GM18499 (cell line): ENCODE measurements around the gene LY6G6C.
"Not testable (repeated sequence)": the region's sequence is repeated elsewhere in the genome, so short reads cannot be mapped to it uniquely, and the experiment has no call there.

Experiments
- ATAC-seq: cut with Tn5 transposase; IDR thresholded peaks from one replicate; pipeline ENCODE4 v1.9.1; 2021; ENCODE audit warnings: moderate number of reproducible peaks; ENCODE audit not compliant: insufficient read depth, unreplicated experiment

The LY6G6C gene

DNA sequence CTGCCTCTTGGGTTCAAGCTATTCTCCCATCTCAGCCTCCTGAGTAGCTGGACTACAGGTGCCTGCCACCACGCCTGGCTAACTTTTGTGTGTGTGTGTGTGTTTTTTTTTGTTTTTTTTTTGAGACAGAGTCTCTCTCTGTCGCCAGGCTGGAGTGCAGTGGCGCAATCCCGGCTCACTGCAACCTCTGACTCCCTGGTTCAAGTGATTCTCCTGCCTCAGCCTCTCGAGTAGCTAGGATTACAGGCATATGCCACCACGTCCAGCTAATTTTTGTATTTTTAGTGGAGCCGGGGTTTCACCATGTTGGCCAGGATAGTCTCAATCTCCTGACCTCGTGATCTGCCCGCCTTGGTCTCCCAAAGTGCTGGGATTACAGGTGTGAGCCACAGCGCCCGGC lies 12.4 kb downstream of the LY6G6C start:
- ATAC-seq, result not testable (repeated sequence)

DNA sequence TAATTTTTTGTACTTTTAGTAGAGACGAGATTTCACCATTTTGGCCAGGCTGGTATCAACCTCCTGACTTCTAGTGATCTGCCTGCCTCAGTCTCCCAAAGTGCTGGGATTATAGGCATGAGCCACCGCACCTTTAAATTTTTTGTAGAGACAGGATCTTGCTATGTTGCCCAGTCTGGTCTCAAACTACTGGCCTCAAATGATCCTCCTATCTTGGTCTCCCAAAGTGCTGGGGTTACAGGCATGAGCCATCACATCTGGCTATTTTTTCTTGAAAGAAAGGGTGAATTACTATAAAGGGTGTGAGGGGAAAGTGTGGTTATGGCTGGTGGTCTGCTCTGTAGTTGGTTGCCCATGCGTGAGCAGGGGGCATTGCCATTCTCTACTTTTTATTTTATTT lies 13.3 kb downstream of the LY6G6C start:
- no peak for ATAC-seq

DNA sequence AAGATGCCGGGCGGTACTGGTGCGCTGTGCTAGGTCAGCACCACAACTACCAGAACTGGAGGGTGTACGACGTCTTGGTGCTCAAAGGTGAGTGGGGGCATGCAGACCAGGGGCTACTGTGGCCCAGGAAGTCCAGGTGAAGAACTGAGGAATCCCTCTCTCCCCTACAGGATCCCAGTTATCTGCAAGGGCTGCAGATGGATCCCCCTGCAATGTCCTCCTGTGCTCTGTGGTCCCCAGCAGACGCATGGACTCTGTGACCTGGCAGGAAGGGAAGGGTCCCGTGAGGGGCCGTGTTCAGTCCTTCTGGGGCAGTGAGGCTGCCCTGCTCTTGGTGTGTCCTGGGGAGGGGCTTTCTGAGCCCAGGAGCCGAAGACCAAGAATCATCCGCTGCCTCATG lies 13.8 kb downstream of the LY6G6C start:
- no peak for ATAC-seq

DNA sequence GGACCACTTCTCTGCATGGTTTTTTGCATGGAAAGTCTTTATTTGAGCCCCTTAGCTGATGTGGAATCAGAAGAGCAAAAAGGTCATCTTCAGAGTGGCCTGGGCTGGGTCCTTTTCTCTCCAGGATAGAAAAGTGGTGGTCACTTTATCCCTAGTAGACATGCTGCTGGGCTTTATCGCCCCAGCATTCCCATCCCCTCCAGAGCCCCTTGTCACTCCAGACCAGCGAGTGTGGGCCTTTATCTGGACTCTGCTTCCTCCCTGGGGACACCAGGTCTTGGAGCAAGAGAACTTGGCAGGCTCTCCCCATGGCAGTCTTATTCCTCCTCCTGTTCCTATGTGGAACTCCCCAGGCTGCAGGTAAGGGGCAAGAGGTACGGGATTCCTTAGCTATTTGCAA lies 14.9 kb downstream of the LY6G6C start, which contains the start of gene LY6G6F:
Gene LY6G6F (plus strand): TSS at position 268 of the 400 bp plus-strand sequence. CDS start 41 bp downstream, at position 309.
- no peak for ATAC-seq

DNA sequence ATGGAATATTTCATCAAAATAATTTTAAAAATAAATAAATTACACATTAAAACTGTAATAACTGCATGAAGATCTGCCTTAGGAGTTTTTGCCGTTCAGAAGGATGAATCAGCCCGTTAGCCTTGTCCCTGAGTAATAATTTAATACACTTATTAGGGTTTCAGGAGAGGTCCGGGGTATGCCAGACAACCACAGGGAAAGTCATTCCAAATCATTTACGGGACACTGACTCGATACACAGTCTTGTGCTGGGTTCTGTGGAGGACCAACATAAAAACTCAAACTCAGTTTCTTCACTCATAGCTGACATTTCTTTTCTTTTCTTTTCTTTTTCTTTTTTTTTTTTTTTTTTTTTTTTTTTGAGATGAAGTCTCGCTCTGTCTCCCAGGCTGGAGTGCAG lies 15.6 kb downstream of the LY6G6C start:
- ATAC-seq, result no peak

DNA sequence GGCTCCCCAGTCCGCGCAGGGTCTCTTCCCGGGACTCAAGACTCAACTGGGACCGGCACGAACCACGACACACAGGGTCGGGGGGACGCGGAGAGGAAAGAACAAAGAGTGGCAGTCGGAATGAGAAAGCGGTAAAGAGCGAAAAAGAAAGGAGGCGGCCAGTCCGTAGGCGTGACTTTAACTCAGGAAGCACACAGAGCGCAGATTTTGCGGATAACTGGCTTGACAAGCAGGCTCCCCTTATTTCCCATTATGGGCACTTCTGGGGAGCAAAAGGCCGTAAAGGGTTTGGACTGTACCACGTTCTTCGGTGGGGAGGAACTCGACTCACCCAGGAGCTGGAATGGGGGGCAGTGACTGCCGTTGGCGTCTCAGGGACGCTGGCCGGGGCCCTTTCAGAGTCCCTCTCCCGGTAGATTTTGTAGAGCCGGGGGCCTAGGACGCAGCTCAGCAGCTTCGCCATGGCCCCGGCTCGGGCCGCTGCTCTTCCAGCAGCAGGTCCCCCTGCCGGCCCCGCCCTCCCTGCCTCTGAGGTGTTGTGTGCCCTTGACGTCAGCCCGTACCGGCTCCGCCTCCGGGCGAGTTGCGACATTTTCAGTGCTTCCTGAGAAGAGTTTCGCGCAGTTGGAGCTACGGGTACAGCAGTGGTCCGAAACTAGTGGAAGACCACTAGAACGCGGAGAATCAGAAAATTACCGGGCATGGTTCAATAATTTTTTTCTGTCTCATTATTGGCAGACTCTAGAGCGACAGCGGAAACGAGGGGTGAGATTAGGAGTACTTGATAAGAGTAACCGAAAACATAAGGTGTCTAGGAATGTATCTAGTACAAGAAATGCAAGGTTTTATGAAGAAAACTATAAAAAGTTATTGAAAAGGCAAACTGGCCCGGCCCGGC lies 18.5 kb downstream of the LY6G6C start, which contains the start of gene ABHD16A:
Gene ABHD16A (minus strand): TSS at position 506 of the 898 bp plus-strand sequence. CDS start 43 bp downstream, at position 463.
- no peak for ATAC-seq

DNA sequence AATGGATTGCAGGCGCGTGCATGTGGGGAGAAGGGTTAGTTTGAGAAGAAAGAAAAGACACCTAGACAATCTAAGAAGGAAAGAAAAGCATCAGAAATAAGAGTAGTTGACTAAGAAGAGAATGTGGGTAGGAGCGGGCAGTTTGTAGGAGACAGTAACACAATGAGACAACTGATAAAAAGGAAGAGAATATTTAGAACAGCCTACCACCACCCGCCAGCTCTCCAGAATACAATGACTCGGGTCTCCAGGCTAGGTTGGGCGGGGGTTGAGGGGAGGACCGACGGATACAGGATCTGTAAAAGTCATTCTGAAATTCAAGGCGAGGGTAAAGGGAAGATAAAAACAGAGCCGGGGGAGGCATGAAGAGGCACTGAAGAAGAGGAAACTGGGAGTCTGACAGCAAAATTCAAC lies 19.1 kb downstream of the LY6G6C start:
- ATAC-seq, result no peak

DNA sequence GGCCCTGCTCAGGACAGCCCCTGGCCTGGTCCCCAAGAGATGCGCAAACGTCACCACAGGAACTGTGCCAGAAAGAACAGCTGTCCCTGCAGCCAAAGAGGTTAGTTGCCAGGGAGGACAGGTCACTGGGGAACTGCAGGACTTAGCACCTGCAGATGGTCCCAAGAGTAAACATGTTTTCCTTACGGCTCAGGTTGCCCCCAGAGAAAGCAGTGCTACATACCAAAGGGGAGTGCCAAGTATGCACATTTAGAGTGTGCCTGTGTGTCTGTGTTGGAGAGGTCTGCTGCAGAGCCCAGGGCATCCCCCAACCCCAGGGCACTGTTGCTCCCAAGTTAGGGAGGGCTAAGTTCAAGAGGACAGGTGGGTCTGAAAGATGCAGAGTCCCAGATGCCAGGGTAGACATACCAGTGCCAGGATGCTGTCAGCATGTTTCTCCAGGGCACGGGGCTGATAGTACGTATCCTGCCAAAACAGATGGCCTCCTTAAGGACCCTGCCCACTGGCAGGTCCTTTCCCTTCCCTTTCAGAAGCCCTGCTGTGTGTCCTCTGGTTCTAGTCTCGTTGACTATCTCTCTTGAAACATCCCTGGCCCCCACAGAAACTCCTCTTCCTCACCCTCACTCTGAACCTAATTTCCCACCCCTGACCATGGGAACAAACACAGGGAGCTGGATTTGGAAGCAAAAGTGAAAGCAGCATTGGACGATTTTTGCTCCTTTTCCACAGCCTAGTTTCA lies 19.7 kb downstream of the LY6G6C start:
- ATAC-seq, result no peak

DNA sequence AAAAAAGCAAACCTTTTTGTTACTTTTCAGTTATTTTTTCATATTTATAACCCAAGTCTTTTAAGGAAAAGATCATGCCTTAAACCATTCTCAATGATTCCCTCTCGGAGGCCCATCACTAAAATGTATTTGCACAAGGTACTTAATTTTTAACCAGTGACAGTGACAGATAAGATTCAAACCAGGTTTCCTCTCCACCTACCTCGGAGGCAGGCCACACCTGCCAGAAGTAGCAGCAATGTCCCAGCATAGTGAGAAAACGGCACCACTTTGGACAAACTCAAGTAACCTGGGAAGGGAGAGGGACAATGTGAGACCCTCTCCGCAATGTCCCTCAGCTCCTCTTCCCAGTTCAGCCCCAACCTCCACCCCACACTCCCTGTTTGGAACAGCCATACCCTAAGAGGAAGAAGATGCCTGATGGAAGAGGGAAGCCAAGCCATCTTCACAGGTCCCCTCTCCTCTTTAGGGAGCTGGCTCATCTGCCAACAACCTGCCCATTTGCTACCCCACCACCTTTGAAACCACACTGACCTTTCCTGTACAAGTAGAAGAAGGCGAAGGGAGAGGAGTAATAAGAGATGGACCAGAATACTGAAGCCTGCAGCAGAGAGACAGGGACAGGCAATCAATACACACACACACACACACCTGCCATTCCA lies 20.7 kb downstream of the LY6G6C start:
- ATAC-seq, result no peak

DNA sequence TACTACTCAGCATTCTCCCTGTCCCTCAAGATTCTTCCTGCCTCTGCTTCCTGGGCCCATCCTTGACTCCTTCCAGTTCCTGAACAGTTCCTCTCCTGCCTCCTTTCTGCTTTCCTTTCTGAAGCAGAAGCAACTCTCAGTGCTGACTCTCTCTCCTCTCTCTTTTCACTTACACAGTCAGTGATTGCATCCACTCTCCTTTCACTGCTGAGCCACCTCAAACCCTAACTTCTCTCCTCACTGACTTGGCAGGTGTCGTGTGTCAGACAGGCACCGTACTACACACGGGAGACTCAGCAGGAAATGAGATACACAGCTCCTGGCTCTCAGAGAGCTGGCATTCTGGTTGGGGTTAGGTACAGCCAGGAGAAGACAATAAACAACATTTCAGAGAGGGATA lies 24.0 kb downstream of the LY6G6C start:
- ATAC-seq, result no peak

DNA sequence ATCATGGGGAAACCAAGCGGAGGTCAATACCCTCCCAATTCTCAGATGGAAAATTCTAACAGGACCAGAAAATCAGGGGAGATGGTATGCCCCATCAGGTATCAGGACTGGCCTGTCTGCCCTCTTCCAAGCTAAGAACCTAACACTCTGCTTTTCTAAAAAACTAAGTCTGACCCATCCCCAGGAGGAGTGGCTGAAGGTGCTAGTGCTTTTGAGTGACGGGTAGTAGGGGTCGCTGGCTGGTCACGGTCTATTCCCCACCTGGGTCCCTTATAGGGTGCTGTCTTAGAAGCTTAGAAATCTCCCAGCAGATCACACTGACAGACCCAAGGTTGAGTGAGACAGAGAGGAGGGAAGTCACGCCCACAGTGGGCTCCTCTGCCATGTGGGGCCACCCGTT lies 28.0 kb downstream of the LY6G6C start:
- no peak for ATAC-seq

DNA sequence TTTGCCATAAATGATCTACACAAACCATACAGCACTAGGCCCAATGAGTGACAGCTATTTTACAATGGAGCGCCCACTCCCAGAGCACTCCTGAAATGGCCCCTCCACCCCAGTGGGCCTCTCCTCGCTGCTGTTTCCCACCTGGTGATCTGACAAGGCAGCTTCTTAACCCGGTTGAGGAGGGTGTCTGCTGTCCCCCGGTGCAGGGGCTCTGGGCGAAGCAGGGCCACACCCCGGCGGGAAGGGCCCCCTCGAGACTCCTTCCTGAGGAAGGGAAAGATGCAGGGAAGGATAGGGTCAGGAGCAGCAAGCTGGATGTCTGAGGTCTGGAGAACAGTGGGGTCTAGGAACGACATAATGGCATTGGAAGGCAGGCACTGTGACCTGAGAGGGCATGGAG lies 28.7 kb downstream of the LY6G6C start:
- ATAC-seq, result no peak

DNA sequence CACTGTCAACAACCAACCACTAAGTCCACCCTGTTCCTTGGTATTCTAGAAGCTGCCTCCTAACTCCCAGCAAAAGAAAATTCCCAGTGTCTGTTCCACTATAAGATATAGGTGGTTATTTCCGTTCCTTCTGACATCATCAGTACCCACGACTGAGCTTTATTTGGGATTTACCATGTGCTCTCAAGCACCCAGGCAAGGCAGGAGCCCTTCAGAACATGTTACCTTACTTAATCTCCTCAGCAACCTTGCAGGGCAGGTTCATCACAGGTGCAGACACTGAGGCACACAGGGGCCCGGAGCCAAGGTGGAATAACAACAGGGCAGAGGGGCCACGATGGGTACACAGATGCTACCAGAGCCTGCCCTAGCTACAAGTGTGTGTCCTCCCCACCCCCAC lies 29.2 kb downstream of the LY6G6C start:
- ATAC-seq, result no peak

DNA sequence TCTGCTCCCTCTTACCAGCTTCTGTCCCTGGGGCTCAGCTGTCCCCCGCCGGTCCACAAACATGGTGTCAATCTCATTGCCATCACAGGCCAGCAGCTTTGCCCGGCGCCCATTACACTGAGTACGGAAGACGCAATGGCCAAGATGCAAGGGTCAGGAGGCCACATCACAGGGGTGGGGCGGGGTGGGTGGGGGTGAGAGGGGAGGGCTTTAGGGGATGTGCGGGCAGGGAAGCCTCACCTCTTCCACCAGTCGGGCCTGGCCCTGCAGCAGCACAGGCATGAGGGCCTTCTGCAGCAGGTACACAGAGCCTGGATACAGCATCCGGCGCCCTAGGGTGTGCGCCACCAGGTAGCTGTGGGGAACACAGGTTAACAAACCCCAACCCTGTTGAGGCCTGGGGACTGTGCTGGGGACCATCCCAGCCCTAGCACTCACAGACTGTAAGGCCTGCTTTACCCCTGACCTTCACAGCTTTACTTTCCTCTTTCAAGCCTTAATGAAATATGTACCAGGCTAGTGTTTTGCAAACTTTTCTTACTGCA lies 29.9 kb downstream of the LY6G6C start:
- no peak for ATAC-seq

DNA sequence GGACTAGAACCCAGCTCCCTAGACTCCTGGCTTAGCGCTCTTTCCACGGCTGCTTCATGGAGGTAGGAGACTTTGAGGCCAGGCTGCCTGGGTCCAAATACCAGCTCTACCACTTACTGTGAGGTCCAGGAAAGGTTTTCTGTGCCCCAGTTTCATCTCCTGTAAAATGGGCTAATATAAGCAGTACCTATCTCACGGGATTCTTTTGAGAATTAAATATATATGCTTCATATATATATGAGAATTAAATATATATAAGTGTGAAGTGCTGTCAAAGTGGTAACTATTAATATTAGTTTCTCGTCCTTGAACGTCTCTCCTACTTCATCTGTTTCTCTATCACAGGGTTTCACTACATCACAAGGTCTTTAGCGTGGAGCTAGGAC lies 30.5 kb downstream of the LY6G6C start:
- ATAC-seq, result no peak

DNA sequence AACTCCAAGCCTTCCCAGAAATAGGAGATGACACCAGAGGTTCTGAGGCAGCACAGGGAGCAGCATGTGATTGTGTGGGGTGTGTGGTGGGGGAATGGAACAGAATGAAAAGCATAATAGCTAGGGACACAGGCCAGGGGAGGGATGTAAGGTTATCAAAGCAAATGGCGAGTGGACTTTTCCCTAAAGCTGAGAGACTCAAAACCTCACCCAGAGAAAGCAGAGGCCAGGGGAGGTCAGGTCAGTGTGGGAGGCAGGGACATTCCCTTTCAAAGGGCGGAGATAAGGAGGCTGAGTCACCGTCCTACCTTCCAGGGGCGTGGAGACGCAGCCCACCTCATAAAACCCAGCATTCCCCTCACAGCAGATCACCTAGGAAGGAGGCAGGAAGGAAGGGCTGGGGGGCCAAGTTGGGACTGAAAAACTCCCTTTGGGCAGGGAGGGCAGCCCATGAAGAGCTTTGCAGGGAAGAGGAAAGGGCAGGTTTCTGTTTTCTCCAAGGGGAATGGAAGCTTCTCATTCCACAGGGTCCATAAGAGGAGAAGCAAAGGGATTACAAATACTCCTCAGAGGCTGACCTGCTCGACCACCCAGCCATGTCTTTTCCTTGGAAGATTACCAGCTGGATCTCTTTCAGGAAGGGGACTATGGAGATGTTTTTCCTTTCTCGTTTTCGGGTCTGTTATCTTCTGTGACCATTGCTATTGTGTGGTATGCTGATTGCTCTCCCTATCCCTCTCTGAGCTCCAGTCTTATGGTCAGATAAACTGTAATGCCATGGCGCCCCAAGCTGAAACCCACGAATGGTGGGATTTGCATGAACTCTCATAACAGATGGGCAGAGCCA lies 31.1 kb downstream of the LY6G6C start:
- no peak for ATAC-seq

DNA sequence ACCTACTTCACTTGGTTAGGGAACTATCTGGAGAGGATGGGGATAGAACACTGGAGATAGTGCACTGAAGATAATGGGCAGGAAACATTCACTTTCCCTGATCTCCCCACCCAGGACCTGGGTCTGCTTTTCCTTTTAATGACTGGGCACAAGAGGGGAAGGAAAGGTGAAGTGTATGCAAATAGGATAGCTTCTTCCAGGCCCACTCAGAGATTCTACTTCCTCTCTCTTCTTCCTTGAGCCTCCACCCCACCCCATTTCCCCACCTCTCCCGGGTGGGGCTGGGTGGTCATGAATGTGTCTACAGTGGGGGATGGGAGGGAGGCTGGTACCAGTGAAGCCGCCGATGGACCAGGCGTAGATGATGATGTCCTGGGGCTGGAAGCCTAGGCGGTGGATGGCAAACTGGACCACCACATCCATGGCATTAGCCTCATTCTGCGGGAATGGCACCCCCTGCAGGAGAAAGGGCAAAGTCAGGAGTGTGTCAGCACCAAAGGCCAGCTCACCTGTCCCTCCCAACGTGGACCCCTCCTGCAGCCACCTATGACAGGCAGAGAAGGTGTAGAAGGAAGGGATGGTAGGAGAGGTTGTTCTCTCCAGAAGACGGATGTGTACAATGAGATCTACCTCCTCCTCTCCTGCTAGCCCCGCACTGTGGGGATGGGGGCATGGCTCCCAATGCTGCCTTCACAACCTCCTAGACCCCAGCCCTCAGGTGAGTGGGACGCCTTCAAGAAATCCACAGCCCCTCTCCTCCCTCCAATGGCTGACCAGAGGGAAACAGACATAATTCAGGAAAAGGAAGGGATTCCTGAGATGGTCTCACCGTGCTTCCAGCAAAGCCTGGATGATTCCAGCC lies 32.1 kb downstream of the LY6G6C start:
- ATAC-seq, result no peak

DNA sequence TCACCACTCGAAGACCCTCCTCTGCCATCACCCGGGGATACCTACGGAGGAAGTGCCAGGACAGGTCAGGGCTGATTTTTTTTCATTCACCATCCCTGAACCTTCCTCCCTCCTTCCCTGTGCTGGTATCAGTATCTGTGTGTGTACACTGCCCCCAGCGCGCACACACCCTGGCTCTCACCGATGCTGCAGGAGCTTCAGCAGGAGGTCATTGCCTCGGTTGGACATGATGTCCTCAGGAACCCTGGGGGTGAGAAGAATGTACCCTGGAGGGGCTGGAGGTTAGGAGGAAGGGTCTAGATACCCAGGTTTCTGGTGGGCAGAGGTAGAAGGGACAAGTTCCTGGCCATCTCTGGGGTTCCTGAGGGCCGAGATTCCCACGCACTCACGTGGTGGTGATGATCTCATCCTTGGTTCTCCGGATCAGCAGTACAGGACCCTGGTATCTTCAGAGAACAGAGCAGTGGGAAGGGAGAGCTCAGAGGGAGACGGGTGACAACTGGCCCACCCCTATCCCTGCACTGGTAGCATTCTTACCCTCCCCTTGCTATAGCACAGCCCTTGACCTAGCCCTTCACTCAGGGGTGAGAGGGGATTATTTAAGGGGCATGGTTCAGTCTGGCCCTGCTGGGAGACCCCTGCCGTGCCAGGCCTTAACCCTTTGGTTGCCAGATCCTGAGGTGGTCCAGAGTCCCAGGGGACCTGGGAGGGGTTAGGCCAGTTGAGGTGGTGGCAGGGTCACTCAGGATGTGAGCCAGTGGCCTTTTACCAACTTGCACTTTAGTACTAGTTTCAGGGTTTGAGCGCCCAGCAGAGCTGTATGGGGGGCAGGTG lies 33.5 kb downstream of the LY6G6C start:
- no peak for ATAC-seq
